ENCODE results near the gene SLC35F3. TPM values are rescaled to one million over a fixed set of nuclear protein-coding genes. Genes with fewer than 3 reads are reported as not detected.
"Not testable (repeated sequence)": the region's sequence is repeated elsewhere in the genome, so short reads cannot be mapped to it uniquely, and the experiment has no call there.

Gene SLC35F3
- total RNA-seq, 1 experiment from 2014 or later = 0.66 TPM

- intact Hi-C loops (cut with micrococcal nuclease; ENCODE audit: unreplicated experiment) = no loop called here
- H3K27me3 Mint-ChIP-seq (ENCODE audit: unreplicated experiment) = peaks cover 43% of the 10 kb centered on the region
These were observed 337.5 kb downstream of the SLC35F3 start for GRCh38 chr1:234241941-234242490.

GRCh38 chr1:234243521-234244260 lies 339.2 kb downstream of the SLC35F3 start:
- no TSS peak for BruUV-seq (replicated peaks)
- no peak for TF ChIP-seq CTCF (IDR thresholded peaks at IDR 0.05; ENCODE audit: unreplicated experiment)
- H3K4me1 Mint-ChIP-seq (ENCODE audit: low read depth, unreplicated experiment) = no peaks in the 10 kb centered on the region
- H3K27ac Mint-ChIP-seq (ENCODE audit: unreplicated experiment) = no peak overlapping the region
- H3K4me3 Mint-ChIP-seq (ENCODE audit: low read depth, unreplicated experiment) = no peak overlapping the region
- H3K36me3 Mint-ChIP-seq (ENCODE audit: insufficient read depth, unreplicated experiment) = no peaks in the 10 kb centered on the region
- intact Hi-C loops (cut with micrococcal nuclease; ENCODE audit: unreplicated experiment) = no loop called here
- no peak for DNase-seq
- H3K27me3 Mint-ChIP-seq (ENCODE audit: unreplicated experiment) = peaks cover 48% of the 10 kb centered on the region
- peaks cover 6% of the 10 kb centered on the region for H3K9me3 Mint-ChIP-seq (ENCODE audit: low read depth, unreplicated experiment)
- CTCF ChIA-PET = no interaction called here

More at GRCh38 chr1:234241941-234242490, 337.5 kb downstream of the SLC35F3 start:
- H3K9me3 Mint-ChIP-seq (ENCODE audit: low read depth, unreplicated experiment) = peaks cover 3% of the 10 kb centered on the region
- no peaks in the 10 kb centered on the region for H3K4me1 Mint-ChIP-seq (ENCODE audit: low read depth, unreplicated experiment)
- DNase-seq = no peak
- H3K36me3 Mint-ChIP-seq (ENCODE audit: insufficient read depth, unreplicated experiment) = no peaks in the 10 kb centered on the region
- CTCF ChIA-PET = interaction anchor here (0.7 kb wide), 1 partner anchor 132 kb away, joined by 4 read pairs; no protein-coding TSS in a partner anchor
- H3K4me3 Mint-ChIP-seq (ENCODE audit: low read depth, unreplicated experiment) = no peak overlapping the region
- H3K27ac Mint-ChIP-seq (ENCODE audit: unreplicated experiment) = no peak overlapping the region
- TF ChIP-seq CTCF (IDR thresholded peaks at IDR 0.05; ENCODE audit: unreplicated experiment) = no peak
- no TSS peak for BruUV-seq (replicated peaks)

GRCh38 chr1:234244482-234244881 lies 340.0 kb downstream of the SLC35F3 start:
- H3K27me3 Mint-ChIP-seq (ENCODE audit: unreplicated experiment) = peaks cover 40% of the 10 kb centered on the region
- no peak overlapping the region for H3K27ac Mint-ChIP-seq (ENCODE audit: unreplicated experiment)
- BruUV-seq (replicated peaks) = no TSS peak
- CTCF ChIA-PET = interaction anchor here (0.7 kb wide), 1 partner anchor 861 kb away, joined by 3 read pairs; no protein-coding TSS in a partner anchor
- no peaks in the 10 kb centered on the region for H3K36me3 Mint-ChIP-seq (ENCODE audit: insufficient read depth, unreplicated experiment)
- DNase-seq = no peak
- H3K4me1 Mint-ChIP-seq (ENCODE audit: low read depth, unreplicated experiment) = no peaks in the 10 kb centered on the region
- H3K9me3 Mint-ChIP-seq (ENCODE audit: low read depth, unreplicated experiment) = peaks cover 6% of the 10 kb centered on the region
- intact Hi-C loops (cut with micrococcal nuclease; ENCODE audit: unreplicated experiment) = no loop called here
- H3K4me3 Mint-ChIP-seq (ENCODE audit: low read depth, unreplicated experiment) = no peak overlapping the region
- TF ChIP-seq CTCF (IDR thresholded peaks at IDR 0.05; ENCODE audit: unreplicated experiment) = no peak

- H3K4me3 Mint-ChIP-seq (ENCODE audit: low read depth, unreplicated experiment) = no peak overlapping the region
- CTCF ChIA-PET = no interaction called here
- intact Hi-C loops (cut with micrococcal nuclease; ENCODE audit: unreplicated experiment) = no loop called here
- no peak for TF ChIP-seq CTCF (IDR thresholded peaks at IDR 0.05; ENCODE audit: unreplicated experiment)
- H3K9me3 Mint-ChIP-seq (ENCODE audit: low read depth, unreplicated experiment) = peaks cover 6% of the 10 kb centered on the region
- DNase-seq = no peak
- H3K27ac Mint-ChIP-seq (ENCODE audit: unreplicated experiment) = no peak overlapping the region
- no TSS peak for BruUV-seq (replicated peaks)
- no peaks in the 10 kb centered on the region for H3K36me3 Mint-ChIP-seq (ENCODE audit: insufficient read depth, unreplicated experiment)
- H3K4me1 Mint-ChIP-seq (ENCODE audit: low read depth, unreplicated experiment) = no peaks in the 10 kb centered on the region
- peaks cover 36% of the 10 kb centered on the region for H3K27me3 Mint-ChIP-seq (ENCODE audit: unreplicated experiment)
These were observed 342.2 kb downstream of the SLC35F3 start for GRCh38 chr1:234246638-234247116.

- BruUV-seq (replicated peaks); DNase-seq; intact Hi-C loops (cut with micrococcal nuclease; ENCODE audit: unreplicated experiment); CTCF ChIA-PET; H3K4me3 Mint-ChIP-seq (ENCODE audit: low read depth, unreplicated experiment); H3K4me1 Mint-ChIP-seq (ENCODE audit: low read depth, unreplicated experiment); H3K9me3 Mint-ChIP-seq (ENCODE audit: low read depth, unreplicated experiment); H3K36me3 Mint-ChIP-seq (ENCODE audit: insufficient read depth, unreplicated experiment); H3K27ac Mint-ChIP-seq (ENCODE audit: unreplicated experiment): not testable (repeated sequence)
- peaks cover 36% of the 10 kb centered on the region for H3K27me3 Mint-ChIP-seq (ENCODE audit: unreplicated experiment)
These were observed 343.3 kb downstream of the SLC35F3 start for GRCh38 chr1:234247746-234248145.
